ENCODE results near the gene UBAC2. TPM values are rescaled to one million over a fixed set of nuclear protein-coding genes. Genes with fewer than 3 reads are reported as not detected.

Gene UBAC2
- total RNA-seq, 1 donor from 2014 or later = 34.0 TPM

DNA sequence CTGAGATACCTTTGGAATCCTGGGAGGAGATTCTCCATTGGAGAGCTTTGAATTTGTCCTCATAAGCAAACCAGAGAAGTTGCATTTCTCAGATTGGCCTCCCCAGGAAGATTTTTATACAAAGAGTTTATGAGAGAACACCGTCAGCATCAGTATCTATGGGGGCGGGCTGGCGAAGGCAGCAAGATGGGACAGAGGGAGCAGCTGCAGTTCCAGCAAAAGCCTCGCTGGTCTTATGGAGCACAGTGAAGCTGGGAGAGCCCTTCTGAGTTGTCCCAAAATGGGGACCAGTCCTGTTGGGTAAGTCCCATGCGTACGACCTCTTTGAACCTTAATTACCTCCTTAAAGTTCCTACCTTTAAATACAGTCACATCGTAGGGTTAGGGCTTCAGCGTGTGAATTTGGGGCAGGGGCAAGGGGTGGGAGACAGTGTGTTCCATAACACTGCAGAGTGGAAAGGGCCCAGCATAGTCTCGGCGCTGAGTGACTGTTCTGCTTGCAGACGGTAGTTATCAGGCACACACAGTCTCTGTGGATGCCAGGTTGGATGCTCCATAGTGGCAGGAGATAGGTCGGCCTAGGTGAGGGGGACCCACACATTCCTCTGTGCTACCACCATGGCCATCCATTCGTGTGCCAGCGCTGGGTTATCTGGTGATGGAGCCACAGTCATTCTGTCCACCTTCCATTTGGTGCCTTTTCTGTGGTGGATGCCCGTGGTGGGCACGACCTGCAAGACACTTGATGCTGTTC is 141.5 kb downstream of the UBAC2 start:
- DNase-seq (ENCODE audit: low spot score) (no peak), ATAC-seq (no peak)
- intact Hi-C loops (cut with DNase I) = no loop called here

DNA sequence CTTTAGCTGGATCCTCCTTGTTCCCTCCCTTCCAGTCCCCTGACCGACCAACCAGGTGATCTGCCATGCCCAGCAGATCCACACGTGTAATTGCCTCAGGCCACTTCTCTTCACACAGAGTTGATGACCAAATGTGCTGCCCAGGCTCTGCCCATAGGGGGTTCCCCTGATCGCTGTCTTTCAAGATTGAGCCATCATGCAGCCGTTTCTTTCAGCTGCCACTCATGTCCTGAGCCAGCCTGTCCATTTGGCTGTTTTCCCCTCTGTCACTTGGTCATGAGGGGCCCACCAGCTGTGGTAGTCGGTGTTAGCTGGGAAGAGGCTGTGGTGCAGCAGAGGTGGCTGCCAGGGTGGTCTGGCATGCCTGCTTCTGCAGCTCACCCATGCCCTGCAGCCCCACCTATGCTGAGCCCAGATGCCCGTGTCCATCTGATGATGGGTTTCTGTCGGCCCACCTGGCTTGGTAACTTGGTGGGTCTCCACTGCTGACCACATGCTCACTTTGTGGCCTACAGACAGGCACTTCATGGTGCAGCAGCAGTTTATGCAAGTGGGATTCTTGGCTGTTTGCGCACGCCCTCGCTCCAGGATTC is 142.2 kb downstream of the UBAC2 start:
- no peak for ATAC-seq
- intact Hi-C loops (cut with DNase I) = no loop called here
- DNase-seq (ENCODE audit: low spot score) = no peak

DNA sequence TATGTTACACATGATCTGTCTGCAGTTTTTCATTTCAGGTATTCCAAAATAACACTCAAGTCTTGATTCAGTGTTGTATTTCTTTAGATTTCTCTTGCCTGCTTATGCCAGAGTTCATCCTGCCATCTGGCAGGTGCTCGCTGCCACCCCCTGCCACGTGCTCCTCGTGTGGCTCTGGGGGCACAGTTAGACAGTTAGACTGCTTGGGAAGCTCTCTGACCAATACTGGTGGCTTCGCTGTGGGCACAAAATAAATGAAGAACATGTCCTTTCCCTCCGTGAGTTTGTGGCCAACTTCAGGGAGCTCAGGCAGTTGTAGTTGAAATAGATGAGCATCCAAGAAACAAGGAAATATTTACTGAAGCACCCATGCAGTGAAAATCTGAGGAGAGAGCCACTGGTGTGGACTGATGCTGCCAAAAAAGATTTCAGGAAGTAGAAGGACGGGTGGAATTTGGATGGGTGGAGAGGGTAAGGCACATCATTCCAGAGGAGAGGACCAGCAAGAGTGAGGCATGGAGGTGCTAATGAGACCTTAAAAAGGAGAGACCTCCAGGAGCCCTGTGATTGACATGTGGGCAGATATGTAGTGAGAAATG is 144.1 kb downstream of the UBAC2 start:
- ATAC-seq = no peak
- intact Hi-C loops (cut with DNase I) = no loop called here
- DNase-seq (ENCODE audit: low spot score) = no peak

DNA sequence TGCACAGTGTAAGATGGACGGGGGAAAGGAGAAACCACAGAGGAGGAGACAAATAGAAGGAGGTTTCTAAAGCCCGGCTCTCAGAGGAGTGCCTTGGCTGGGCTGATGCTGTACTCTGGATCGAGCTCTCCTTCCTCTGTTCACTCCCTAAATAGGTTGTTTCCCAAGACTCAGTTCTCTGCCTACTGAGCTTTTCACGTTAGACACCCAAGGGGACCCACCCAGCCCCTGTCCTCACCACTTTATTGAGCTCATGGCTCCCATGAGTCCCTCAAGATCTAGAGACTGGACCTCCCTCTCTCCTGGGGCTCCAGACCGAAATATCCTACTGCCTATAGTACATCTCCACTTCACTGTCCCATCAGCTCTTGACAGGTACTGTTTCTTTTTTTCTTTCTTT is 144.7 kb downstream of the UBAC2 start:
- intact Hi-C loops (cut with DNase I) = no loop called here
- ATAC-seq (no peak), DNase-seq (ENCODE audit: low spot score) (no peak)

DNA sequence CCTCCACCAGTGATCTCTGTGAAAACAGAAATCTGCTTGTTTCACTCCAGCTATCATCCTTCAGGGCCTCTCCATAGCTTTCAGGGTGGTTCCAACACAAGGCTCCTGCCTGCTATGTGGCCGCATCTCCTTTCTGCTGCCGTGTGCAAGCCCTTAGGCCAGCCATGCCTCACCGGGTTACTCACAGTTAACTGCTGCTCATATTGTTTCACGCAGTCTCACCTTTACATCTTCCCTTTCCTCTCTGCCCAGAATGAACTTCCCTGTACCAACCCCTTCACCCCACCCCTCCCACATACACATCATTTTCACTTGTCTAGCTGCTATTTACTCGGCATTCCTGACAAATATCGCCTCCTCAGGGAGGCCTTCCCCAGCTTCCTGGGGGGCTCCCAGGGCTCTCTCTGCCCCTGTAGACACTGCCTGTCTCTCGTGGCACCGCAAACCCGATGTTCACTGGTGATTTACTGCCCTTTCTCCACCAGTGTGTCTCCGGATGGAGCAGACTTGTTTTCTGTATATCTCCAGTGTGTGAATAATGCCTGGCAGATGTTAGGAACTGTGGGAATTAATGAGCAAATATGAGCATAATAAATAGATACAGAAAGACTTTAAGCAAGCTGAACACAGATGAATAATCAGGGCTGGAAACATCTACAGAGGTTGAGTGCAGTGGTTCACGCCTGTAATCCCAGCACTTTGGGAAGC is 145.8 kb downstream of the UBAC2 start:
- intact Hi-C loops (cut with DNase I) = no loop called here
- DNase-seq (ENCODE audit: low spot score) = no peak

DNA sequence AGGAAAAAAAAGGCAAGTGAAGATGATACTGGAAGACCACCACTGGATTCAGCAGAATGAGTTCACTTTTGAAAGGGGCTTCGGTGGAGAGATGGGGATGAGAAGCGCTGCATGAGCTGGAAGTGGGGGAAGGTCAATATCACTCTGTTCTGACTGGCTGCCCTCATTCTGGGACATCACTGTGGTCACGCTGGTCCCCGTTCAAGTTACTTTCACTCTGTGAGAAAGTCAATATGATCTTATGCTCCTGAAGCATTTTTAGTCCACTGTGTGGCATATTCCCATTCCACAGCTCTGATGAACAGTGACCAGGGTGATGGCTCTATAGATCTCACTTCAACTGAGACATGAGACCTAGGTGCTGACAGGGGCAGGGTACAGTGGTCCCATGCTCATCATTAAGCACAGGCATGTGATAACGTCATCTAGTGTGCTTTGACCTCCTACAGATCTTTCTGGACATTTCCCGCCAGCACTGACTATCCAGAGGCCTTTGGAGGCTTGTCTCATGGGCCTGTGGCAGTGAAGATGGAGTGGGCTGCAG is 146.8 kb downstream of the UBAC2 start:
- intact Hi-C loops (cut with DNase I) = no loop called here
- DNase-seq (ENCODE audit: low spot score) = no peak

More for the DNA sequence above, 145.8 kb downstream of the UBAC2 start:
- no peak for ATAC-seq

DNA sequence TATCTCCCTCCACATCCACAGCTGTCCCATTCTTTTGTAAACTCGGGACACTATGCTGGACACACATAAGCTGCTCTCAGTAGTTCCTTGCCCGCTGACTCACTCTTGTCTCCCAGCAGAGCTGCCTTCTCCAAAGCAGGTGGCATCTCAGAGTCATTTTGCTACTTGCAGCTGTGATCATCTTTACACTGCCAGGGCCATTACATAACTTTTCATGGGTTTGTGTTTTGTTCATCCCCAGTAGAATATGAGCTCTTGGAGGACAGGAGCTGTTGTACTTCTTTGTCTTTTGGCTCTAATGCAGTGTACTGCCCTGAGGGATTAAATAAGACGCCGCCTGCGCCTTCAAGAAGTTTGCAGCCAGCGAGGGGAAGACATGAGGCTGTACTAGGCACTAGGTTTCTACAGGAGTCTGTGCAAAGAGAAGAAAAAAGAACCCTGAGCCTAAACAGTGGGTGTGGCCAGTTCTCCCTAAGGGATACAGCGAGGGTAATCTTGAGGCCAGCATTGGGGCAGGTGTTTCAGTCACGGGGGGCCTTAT is 147.3 kb downstream of the UBAC2 start:
- peak; percentile 12 for ATAC-seq
- intact Hi-C loops (cut with DNase I) = no loop called here
- no peak for DNase-seq (ENCODE audit: low spot score)

More for the DNA sequence above, 146.8 kb downstream of the UBAC2 start:
- no peak for ATAC-seq

DNA sequence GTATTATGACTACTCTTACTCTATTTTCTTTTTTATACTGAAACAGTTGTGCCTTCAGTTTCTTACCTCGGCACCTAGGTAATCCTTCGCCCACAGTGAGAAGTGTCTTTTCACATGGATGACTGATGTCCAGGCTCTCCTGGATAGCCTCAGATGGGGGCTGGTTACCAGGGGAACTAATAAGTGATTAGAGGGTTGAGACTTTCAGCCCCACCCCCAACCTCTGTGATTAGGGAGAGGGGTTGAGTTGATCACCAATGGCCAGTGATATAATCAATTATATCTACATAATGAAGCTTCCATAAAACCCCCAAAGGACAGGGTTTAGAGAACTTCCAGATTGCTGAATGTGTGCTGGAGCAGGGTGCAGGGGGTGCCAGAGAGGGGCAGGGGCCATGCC is 149.5 kb downstream of the UBAC2 start:
- DNase-seq (ENCODE audit: low spot score) (no peak), ATAC-seq (no peak)
- intact Hi-C loops (cut with DNase I) = no loop called here

DNA sequence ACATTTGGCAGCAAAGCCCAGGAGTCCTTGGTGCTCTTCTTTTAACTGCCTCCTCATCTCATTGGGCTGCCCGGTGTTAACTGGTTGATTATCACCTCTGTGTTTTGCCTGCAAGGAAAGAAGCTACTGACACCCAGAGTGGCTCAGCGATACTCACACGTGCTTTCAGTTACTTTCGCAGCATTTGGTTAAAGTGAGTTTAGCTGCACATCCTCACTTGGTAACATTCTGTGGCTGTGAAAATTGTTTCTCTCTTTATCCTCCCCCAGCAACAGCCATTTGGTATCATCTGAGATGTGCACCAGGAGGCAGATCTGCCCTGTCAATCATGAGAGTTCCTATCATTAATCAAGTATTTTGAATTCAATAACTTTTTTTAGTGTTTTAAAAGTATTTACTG is 151.1 kb downstream of the UBAC2 start:
- no peak for ATAC-seq
- DNase-seq (ENCODE audit: low spot score) = no peak
- intact Hi-C loops (cut with DNase I) = no loop called here

DNA sequence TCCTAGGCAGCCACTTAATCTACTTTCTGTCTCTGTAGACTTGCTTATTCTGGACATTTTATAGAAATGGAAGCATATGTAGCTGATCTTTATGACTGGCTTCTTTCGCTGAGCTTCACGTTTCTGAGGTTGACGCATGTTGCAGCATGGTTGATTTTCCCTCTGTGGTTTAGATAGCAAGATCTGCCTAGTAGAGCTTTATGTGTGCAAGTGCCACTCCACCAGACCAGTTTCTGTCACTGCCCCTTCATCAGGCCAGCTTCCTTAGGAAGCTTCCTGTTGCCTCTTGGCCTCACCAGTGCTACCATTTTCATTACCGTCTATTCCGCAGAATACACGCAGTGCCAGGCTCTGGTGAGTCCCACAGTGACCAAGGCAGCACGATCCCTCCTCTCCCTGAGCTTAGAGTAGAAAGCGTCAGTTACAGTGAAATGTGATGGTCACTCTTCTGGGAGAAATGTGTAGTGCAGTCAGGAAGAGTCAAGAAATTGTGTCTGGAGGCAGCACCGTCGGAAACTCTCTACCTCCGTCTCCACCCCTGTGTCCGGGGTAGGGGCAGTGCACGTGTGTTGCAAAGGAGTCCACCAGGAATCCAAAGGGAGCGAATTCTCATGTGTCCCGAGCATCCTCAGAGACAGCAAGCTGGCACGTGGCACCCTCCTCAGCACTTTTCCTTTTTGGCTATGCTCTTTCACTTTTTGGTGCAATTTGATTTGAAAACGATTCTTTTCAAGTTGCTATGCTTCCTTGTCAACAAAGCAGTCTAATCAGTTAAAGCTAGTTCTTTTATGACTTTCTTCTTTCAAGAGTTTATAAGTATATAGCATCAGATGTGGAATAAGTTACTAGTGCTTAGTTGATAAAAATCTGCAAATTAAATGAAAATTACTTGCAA is 151.9 kb downstream of the UBAC2 start:
- intact Hi-C loops (cut with DNase I) = no loop called here
- ATAC-seq (no peak), DNase-seq (ENCODE audit: low spot score) (no peak)

DNA sequence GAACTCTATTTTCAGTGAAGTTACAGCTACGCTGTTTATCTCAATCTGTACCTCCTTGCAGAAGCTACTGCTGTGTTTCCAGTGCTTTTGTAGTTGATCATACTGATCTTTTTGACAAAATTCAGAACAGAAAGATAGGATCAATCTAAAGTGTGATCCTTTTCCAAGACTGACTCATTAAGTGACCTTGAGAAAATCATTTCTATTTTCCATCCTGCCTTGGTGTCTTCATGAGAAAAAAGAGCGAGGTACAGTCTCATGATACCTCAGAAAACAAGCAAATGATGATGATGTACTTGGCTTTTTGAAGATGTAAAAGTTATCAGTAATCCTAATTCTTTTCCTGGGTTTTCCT is 152.6 kb downstream of the UBAC2 start:
- intact Hi-C loops (cut with DNase I) = no loop called here
- ATAC-seq = no peak
- DNase-seq (ENCODE audit: low spot score) = no peak

DNA sequence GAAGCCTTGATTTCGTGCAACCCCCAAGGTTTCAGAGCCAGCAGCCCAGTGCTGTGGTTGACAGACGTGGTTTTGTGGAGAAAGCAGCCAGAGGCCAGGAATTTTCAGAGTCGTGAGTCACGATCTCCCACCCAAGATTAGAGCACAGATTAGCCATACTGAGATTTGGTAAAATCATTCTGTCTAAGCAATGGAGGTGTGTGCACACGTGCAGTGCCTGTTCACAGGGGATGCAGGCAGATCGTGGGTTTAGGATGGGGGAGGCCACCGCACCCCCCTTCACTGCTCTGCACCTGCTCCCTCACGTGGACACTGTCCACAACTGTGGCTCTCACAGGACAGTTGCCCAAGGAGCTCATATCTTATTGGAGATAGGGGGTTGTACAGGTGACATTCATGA is 153.2 kb downstream of the UBAC2 start:
- intact Hi-C loops (cut with DNase I) = no loop called here
- ATAC-seq = no peak
- no peak for DNase-seq (ENCODE audit: low spot score)

DNA sequence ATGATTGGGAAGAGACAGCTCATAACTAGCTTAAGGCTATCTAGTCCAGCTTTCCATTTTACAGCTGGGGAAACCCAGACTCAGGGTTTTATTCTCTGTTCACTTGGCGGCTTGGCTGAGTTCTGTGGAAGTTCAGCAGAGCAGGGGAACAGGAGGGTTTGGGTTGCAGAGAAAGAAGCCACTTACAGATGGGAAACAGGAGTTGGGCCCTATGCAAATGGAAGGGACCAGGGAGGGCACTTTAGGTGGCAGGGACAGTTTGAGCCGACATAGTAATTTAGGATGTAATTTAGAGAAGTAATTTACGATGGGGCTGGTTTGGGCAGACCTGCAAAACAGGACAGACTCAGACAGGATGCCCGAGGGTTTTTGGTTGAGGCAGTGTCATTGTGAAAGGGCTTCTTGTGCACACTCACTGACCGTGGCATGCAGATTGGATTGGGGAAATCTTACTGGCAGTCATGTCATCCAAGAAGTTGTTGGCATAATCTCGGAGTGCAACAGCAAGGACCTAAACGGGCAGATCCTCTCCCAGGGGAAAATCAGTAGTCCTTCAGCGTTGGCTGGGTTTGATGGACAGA is 153.8 kb downstream of the UBAC2 start:
- intact Hi-C loops (cut with DNase I) = no loop called here
- no peak for ATAC-seq
- DNase-seq (ENCODE audit: low spot score) = no peak

DNA sequence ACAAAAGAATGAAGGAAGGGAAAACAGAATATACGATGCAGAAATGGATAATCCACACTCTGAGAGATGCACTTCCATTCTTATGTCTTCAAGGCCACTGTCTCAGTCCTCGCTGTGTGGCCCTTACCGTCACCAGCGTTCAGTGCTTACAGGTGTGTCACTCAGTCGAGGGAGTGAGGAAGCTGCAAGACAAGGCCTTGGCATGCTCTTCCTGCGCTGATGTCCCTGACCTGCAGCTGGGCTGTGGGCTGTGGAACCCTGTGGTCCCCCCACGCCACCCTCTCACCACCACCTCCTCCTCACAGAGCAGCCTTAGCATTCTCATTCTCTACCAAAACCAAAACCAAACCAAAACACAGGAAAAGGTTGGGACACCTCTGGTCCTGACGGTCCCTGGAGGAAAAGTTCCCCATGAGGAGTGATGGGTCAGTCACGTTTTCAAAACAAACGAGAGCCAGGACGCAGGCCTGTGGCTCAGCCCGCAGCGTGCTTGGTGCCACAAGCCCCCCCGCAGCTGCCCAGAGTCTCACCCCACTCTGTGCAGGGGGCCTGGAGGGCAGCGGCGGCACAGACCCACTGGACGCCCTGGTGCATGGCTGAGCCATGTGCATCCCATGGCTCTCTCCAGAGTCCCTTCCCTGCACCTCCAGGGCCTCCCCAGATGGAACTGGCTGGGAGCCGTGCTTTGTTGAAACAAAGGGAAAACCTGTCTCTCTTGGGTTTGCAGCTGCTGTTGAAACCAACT is 154.8 kb downstream of the UBAC2 start:
- intact Hi-C loops (cut with DNase I) = no loop called here
- peak; percentile 18 for ATAC-seq
- no peak for DNase-seq (ENCODE audit: low spot score)

DNA sequence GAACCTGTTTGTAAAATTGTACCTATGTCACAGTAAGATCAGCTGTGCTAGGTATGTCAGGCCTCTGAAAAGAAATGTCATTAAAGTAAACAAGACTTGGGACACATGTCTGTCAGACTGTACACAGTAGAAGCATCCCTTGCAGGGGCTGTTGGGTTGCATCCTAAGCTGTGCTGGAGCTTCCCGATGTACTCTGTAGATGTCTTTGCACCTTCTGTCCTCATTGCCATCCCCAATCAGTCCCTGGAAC is 155.3 kb downstream of the UBAC2 start:
- intact Hi-C loops (cut with DNase I) = no loop called here
- no peak for DNase-seq (ENCODE audit: low spot score)
- no peak for ATAC-seq

DNA sequence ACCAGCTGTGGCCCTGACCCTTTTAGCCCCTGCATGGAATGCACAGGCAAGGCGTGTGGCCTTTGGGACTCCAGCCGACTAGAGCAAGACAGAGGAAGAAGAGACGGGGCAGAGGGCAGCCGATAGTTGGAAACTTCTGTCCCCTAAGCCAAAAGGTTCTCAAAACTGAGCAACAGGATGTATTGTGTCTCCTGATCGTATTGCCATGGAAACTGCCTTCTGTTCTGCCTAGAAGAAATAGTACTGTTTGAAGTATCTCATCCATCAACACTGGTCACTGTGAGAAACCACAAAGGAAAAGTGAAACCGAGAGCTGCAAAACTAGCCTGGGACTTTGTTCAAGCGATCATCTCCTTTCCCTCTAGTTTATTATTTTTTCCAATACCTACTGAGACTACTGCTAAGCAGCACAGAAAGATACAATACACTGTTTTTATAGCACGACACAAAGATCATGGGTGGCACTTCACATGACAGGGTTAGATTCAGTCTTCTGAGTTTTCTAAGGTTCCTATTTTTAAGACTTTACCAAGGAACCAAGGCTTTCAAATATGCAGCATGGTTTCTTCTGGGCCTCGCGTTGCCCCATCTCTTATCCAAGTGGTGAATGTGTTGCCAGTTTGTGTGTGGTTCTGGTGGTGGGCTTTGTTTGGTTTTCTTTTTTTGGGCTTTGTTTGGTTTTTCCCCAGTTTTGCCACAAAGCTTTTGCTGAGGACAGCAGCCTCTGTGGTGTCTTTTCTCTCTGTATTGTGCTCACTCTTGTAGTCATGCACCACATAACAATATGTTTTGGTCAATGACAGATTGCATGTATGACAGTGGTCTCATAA is 155.8 kb downstream of the UBAC2 start:
- intact Hi-C loops (cut with DNase I) = no loop called here
- ATAC-seq (peak; percentile 92), DNase-seq (ENCODE audit: low spot score) (no peak)

DNA sequence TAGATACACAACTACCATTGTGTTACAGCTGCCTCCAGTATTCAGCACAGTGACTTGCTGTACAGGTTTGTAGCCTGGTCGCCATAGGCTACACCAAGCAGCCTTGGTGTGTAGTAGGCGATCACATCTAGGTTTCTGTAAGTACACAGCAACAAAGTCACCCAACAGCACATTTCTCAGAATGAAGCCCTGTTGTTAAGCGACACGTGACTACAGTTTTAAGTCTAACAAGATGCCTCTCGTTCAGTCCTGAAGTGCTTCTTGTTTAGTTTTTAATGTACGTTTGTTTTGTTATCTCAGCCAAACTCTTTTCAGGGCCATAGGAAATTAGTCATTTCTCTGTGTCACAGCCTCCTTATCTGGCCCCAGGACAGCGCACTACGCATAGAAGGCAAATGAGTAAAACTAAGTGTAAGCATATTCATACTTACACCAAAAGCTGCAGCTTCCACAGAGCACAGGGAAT is 156.5 kb downstream of the UBAC2 start:
- ATAC-seq (no peak), DNase-seq (ENCODE audit: low spot score) (no peak)
- intact Hi-C loops (cut with DNase I) = no loop called here

All from sciatic nerve (tissue), 2 donors.